ENCODE measurements around the gene GPHN.

GPHN gene

DNA sequence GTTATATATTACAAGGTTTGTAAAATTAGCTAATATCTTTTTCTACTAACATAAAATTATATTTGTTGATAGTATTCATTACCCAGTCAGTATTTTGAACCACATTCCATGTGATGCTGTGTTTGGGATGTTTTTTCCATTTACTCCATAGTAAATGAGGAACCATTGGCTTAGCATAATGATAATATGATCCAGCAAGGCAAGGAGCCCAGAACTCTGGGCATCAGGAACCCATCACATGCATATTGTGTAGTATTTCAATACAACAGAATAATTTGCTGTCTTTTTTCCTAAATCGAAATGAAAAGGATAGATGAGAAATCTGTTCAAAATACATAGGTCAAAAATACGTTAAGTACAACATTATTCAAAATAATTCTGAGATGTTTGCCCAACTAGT is 632.6 kb downstream of the GPHN start:
- no peaks in the 10 kb centered on the region for H3K27me3 ChIP-seq (ENCODE audit: control insufficient read depth in 2 of 2, insufficient read depth in 2 of 2, low read length in 2 of 2)
- H3K4me1 ChIP-seq (ENCODE audit: control insufficient read depth in 2 of 2, insufficient read depth in 2 of 2, low read length in 2 of 2), result no peaks in the 10 kb centered on the region
- no peak overlapping the region for H3K4me3 ChIP-seq (ENCODE audit: low read length in 2 of 2)
- peaks cover 0 to 1% of the 10 kb centered on the region in 2 donors for H3K36me3 ChIP-seq (ENCODE audit: control insufficient read depth in 2 of 2, insufficient read depth in 2 of 2, low read length in 2 of 2)
- H3K27ac ChIP-seq (ENCODE audit: low read depth in 2 of 2, low read length in 2 of 2), result no peak overlapping the region
- no peak overlapping the region for H3K9ac ChIP-seq (ENCODE audit: low read depth in 1 of 2, low read length in 2 of 2)
- H3K9me3 ChIP-seq (ENCODE audit: control insufficient read depth in 2 of 2, low read length in 2 of 2), result no peaks in the 10 kb centered on the region

DNA sequence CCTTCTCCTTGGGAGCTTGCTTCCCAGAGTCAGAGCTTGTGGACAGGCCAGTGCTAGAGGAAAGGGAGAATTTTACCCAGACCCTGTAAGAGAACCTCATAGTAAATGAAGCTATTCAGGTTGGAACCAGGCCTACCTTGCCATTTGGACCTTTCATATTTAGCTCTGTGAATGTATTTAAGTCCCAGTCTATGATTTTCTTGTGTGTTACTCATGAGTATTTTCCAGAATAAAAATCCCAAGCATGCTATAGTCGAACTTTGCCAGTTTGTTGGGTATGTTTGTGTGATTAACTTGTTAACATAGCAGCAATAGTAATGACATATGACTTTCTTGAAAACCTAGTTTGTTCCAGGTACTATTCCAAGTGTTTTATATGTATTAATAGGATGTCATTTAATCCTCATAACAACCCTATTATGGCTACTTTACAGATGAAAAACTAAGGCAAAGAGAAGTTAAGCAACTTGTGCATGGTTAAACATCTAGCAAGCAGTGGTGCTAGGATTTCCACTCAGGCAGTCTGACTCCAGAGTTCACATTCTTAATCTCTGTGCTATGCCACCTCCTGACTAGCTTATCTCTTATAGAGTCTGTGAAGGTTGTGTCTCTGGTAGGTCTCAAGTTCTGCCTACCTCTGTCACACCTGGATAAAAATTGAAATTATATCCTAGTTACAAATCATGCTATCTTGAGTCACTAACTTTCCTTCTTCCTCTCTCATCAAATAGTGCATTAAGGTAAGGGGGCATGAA is 633.4 kb downstream of the GPHN start:
- Histone ChIP-seq H3K27me3 (ENCODE audit: control insufficient read depth in 2 of 2, insufficient read depth in 2 of 2, low read length in 2 of 2) (no peaks in the 10 kb centered on the region), H3K4me3 (ENCODE audit: low read length in 2 of 2) (no peak overlapping the region), H3K36me3 (ENCODE audit: control insufficient read depth in 2 of 2, insufficient read depth in 2 of 2, low read length in 2 of 2) (peaks cover 0 to 6% of the 10 kb centered on the region in 2 donors), H3K4me1 (ENCODE audit: control insufficient read depth in 2 of 2, insufficient read depth in 2 of 2, low read length in 2 of 2) (no peaks in the 10 kb centered on the region), H3K27ac (ENCODE audit: low read depth in 2 of 2, low read length in 2 of 2) (no peak overlapping the region), H3K9me3 (ENCODE audit: control insufficient read depth in 2 of 2, low read length in 2 of 2) (no peaks in the 10 kb centered on the region), H3K9ac (ENCODE audit: low read depth in 1 of 2, low read length in 2 of 2) (no peak overlapping the region)

DNA sequence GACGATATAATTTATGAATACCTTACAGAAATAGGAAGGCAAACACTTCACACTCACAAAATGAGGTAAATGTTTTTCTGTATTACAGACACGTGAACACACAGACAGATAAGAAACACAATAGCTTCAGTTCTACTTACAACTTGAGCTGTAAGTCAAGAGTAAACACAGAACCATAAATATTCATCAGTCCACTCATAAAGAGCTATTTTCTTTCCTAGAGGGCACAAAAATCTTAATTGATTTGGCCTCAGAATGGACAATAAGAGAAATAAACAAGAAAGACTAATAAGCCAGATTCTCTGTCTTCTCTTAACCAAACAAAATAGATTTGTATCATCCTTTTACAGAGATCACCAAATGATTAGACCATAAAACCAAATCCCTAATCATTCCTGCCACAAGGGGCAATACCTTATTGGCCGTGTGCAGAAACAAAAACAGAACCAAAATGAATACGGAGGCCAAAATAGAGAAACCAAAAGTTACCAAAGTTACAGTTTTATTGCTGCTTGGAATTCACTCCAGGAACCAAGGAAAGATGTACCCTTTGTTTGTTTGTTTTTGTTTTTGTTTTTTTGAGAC is 643.2 kb downstream of the GPHN start:
- H3K27ac ChIP-seq (ENCODE audit: low read depth in 2 of 2, low read length in 2 of 2), result no peak overlapping the region
- no peaks in the 10 kb centered on the region for H3K36me3 ChIP-seq (ENCODE audit: control insufficient read depth in 2 of 2, insufficient read depth in 2 of 2, low read length in 2 of 2)
- no peaks in the 10 kb centered on the region for H3K27me3 ChIP-seq (ENCODE audit: control insufficient read depth in 2 of 2, insufficient read depth in 2 of 2, low read length in 2 of 2)
- H3K4me1 ChIP-seq (ENCODE audit: control insufficient read depth in 2 of 2, insufficient read depth in 2 of 2, low read length in 2 of 2), result no peaks in the 10 kb centered on the region
- no peak overlapping the region for H3K9ac ChIP-seq (ENCODE audit: low read depth in 1 of 2, low read length in 2 of 2)
- no peaks in the 10 kb centered on the region for H3K9me3 ChIP-seq (ENCODE audit: control insufficient read depth in 2 of 2, low read length in 2 of 2)
- H3K4me3 ChIP-seq (ENCODE audit: low read length in 2 of 2), result no peak overlapping the region

GRCh38 chr14:67158566-67158965 is 650.6 kb downstream of the GPHN start:
- H3K27ac ChIP-seq (ENCODE audit: low read depth in 2 of 2, low read length in 2 of 2), result no peak overlapping the region
- no peaks in the 10 kb centered on the region for H3K36me3 ChIP-seq (ENCODE audit: control insufficient read depth in 2 of 2, insufficient read depth in 2 of 2, low read length in 2 of 2)
- H3K9me3 ChIP-seq (ENCODE audit: control insufficient read depth in 2 of 2, low read length in 2 of 2), result no peaks in the 10 kb centered on the region
- H3K27me3 ChIP-seq (ENCODE audit: control insufficient read depth in 2 of 2, insufficient read depth in 2 of 2, low read length in 2 of 2), result no peaks in the 10 kb centered on the region
- H3K9ac ChIP-seq (ENCODE audit: low read depth in 1 of 2, low read length in 2 of 2), result no peak overlapping the region
- no peak overlapping the region for H3K4me3 ChIP-seq (ENCODE audit: low read length in 2 of 2)
- H3K4me1 ChIP-seq (ENCODE audit: control insufficient read depth in 2 of 2, insufficient read depth in 2 of 2, low read length in 2 of 2), result no peaks in the 10 kb centered on the region

GRCh38 chr14:67162385-67162784 is 654.4 kb downstream of the GPHN start:
- no peaks in the 10 kb centered on the region for H3K27me3 ChIP-seq (ENCODE audit: control insufficient read depth in 2 of 2, insufficient read depth in 2 of 2, low read length in 2 of 2)

DNA sequence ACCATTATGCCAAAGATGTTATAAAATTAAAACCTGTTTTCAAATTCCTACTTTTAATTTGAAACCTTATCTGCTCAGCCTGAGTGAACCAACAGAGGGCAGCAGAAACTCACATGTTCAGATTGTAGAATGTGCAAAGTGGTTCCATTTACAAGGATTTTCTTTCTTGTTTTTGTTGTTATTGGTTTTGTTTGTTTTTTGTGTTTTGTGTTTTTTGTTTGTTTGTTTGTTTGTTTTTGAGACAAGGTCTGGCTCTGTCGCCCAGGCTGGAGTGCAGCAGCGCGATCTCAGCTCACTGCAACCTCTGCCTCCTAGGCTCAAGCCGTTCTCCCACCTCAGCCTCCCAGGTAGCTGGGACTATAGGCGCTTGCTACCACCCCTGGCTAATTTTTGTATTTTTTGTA is 658.5 kb downstream of the GPHN start:
- Histone ChIP-seq H3K27ac (ENCODE audit: low read depth in 2 of 2, low read length in 2 of 2) (no peak overlapping the region), H3K27me3 (ENCODE audit: control insufficient read depth in 2 of 2, insufficient read depth in 2 of 2, low read length in 2 of 2) (no peaks in the 10 kb centered on the region), H3K4me3 (ENCODE audit: low read length in 2 of 2) (no peak overlapping the region), H3K9ac (ENCODE audit: low read depth in 1 of 2, low read length in 2 of 2) (no peak overlapping the region), H3K36me3 (ENCODE audit: control insufficient read depth in 2 of 2, insufficient read depth in 2 of 2, low read length in 2 of 2) (no peaks in the 10 kb centered on the region), H3K4me1 (ENCODE audit: control insufficient read depth in 2 of 2, insufficient read depth in 2 of 2, low read length in 2 of 2) (peaks cover 0 to 2% of the 10 kb centered on the region in 2 donors), H3K9me3 (ENCODE audit: control insufficient read depth in 2 of 2, low read length in 2 of 2) (no peaks in the 10 kb centered on the region)

More at GRCh38 chr14:67162385-67162784, 654.4 kb downstream of the GPHN start:
- Histone ChIP-seq H3K27ac (ENCODE audit: low read depth in 2 of 2, low read length in 2 of 2) (no peak overlapping the region), H3K36me3 (ENCODE audit: control insufficient read depth in 2 of 2, insufficient read depth in 2 of 2, low read length in 2 of 2) (no peaks in the 10 kb centered on the region), H3K4me1 (ENCODE audit: control insufficient read depth in 2 of 2, insufficient read depth in 2 of 2, low read length in 2 of 2) (no peaks in the 10 kb centered on the region), H3K4me3 (ENCODE audit: low read length in 2 of 2) (no peak overlapping the region), H3K9ac (ENCODE audit: low read depth in 1 of 2, low read length in 2 of 2) (no peak overlapping the region), H3K9me3 (ENCODE audit: control insufficient read depth in 2 of 2, low read length in 2 of 2) (no peaks in the 10 kb centered on the region)

GRCh38 chr14:67167420-67168109 is 659.6 kb downstream of the GPHN start:
- Histone ChIP-seq H3K4me1 (ENCODE audit: control insufficient read depth in 2 of 2, insufficient read depth in 2 of 2, low read length in 2 of 2) (peaks cover 0 to 2% of the 10 kb centered on the region in 2 donors), H3K27ac (ENCODE audit: low read depth in 2 of 2, low read length in 2 of 2) (no peak overlapping the region), H3K9ac (ENCODE audit: low read depth in 1 of 2, low read length in 2 of 2) (no peak overlapping the region), H3K9me3 (ENCODE audit: control insufficient read depth in 2 of 2, low read length in 2 of 2) (no peaks in the 10 kb centered on the region), H3K27me3 (ENCODE audit: control insufficient read depth in 2 of 2, insufficient read depth in 2 of 2, low read length in 2 of 2) (no peaks in the 10 kb centered on the region), H3K36me3 (ENCODE audit: control insufficient read depth in 2 of 2, insufficient read depth in 2 of 2, low read length in 2 of 2) (peaks cover 5 to 6% of the 10 kb centered on the region in 2 donors), H3K4me3 (ENCODE audit: low read length in 2 of 2) (no peak overlapping the region)

GRCh38 chr14:67168110-67168441 is 660.1 kb downstream of the GPHN start:
- H3K4me3 ChIP-seq (ENCODE audit: low read length in 2 of 2), result no peak overlapping the region
- peaks cover 5 to 6% of the 10 kb centered on the region in 2 donors for H3K36me3 ChIP-seq (ENCODE audit: control insufficient read depth in 2 of 2, insufficient read depth in 2 of 2, low read length in 2 of 2)
- H3K9ac ChIP-seq (ENCODE audit: low read depth in 1 of 2, low read length in 2 of 2), result no peak overlapping the region
- no peaks in the 10 kb centered on the region for H3K27me3 ChIP-seq (ENCODE audit: control insufficient read depth in 2 of 2, insufficient read depth in 2 of 2, low read length in 2 of 2)
- no peaks in the 10 kb centered on the region for H3K9me3 ChIP-seq (ENCODE audit: control insufficient read depth in 2 of 2, low read length in 2 of 2)
- peaks cover 0 to 2% of the 10 kb centered on the region in 2 donors for H3K4me1 ChIP-seq (ENCODE audit: control insufficient read depth in 2 of 2, insufficient read depth in 2 of 2, low read length in 2 of 2)
- no peak overlapping the region for H3K27ac ChIP-seq (ENCODE audit: low read depth in 2 of 2, low read length in 2 of 2)

DNA sequence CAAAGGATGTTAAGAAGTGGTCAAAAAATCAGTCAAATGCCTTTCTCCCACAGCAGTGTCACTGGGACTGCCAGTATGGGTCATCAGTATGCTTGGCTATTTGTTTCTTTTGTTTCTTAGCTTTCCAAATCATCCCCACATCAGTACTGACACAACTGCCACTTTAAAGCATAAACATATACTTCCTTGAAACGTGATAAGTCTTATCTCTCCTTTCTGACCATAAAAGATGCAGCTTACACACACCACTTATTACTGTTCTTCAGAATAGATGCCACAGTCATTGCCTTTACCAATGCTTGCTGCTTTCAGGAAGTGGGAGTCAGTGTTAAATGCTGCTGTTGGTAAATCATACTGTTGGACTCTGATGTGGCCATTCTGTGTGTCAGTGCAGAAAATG is 662.7 kb downstream of the GPHN start:
- Histone ChIP-seq H3K4me3 (ENCODE audit: low read length in 2 of 2) (no peak overlapping the region), H3K9ac (ENCODE audit: low read depth in 1 of 2, low read length in 2 of 2) (no peak overlapping the region), H3K27me3 (ENCODE audit: control insufficient read depth in 2 of 2, insufficient read depth in 2 of 2, low read length in 2 of 2) (no peaks in the 10 kb centered on the region), H3K4me1 (ENCODE audit: control insufficient read depth in 2 of 2, insufficient read depth in 2 of 2, low read length in 2 of 2) (peaks cover 0 to 2% of the 10 kb centered on the region in 2 donors), H3K36me3 (ENCODE audit: control insufficient read depth in 2 of 2, insufficient read depth in 2 of 2, low read length in 2 of 2) (peaks cover 5 to 6% of the 10 kb centered on the region in 2 donors), H3K9me3 (ENCODE audit: control insufficient read depth in 2 of 2, low read length in 2 of 2) (peaks cover 0 to 3% of the 10 kb centered on the region in 2 donors), H3K27ac (ENCODE audit: low read depth in 2 of 2, low read length in 2 of 2) (no peak overlapping the region)

DNA sequence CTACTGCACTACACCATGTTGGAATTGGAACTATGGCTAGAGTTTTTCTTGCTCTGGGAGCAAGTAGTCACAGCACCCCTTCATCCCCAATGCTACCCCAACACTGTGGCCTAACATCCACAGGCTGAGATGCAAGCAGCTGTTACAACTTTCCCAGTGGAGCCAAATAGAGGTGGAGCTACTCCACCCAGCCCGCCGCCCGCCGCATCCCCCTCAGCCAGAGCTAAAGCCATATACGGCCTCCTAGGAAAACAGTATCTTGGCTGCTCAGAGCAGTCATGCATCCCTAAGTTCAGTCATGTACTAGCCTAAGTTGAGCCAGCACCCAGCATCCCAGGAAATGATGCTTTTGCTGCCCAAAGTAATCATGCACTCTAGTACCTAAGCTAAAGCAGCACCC is 664.1 kb downstream of the GPHN start:
- H3K4me3 ChIP-seq (ENCODE audit: low read length in 2 of 2), result no peak overlapping the region
- no peaks in the 10 kb centered on the region for H3K27me3 ChIP-seq (ENCODE audit: control insufficient read depth in 2 of 2, insufficient read depth in 2 of 2, low read length in 2 of 2)
- peaks cover 5 to 6% of the 10 kb centered on the region in 2 donors for H3K36me3 ChIP-seq (ENCODE audit: control insufficient read depth in 2 of 2, insufficient read depth in 2 of 2, low read length in 2 of 2)
- H3K27ac ChIP-seq (ENCODE audit: low read depth in 2 of 2, low read length in 2 of 2), result no peak overlapping the region
- peaks cover 0 to 3% of the 10 kb centered on the region in 2 donors for H3K9me3 ChIP-seq (ENCODE audit: control insufficient read depth in 2 of 2, low read length in 2 of 2)
- no peak overlapping the region for H3K9ac ChIP-seq (ENCODE audit: low read depth in 1 of 2, low read length in 2 of 2)
- H3K4me1 ChIP-seq (ENCODE audit: control insufficient read depth in 2 of 2, insufficient read depth in 2 of 2, low read length in 2 of 2), result peaks cover 0 to 2% of the 10 kb centered on the region in 2 donors

Data from mucosa of rectum (tissue), 2 donors.